ENCODE measurements around the gene MREG.
A peak's percentile ranks its signal among the peaks of the same experiment; 100 is the strongest.

Gene MREG

GRCh38 chr2:215917953-215918620, 95.3 kb downstream of the MREG start:
- DNase-seq (ENCODE audit: low spot score) = peak; percentile 54
- in situ Hi-C loops (cut with MboI; ENCODE audit: low pct_unique_long_range_greater_than_20kb, low sequenced_read_pairs, unreplicated experiment) = loop anchor here (10.0 kb wide), 1 partner anchor 473 kb away; no protein-coding TSS in a partner anchor

GRCh38 chr2:215915441-215915840, 97.9 kb downstream of the MREG start:
- no peak for TF ChIP-seq CTCF (IDR thresholded peaks at IDR 0.05; ENCODE audit: extremely low read depth, insufficient read depth, missing control alignments)
- no peak for DNase-seq (ENCODE audit: low spot score)
- in situ Hi-C loops (cut with MboI; ENCODE audit: low pct_unique_long_range_greater_than_20kb, low sequenced_read_pairs, unreplicated experiment) = loop anchor here (10.0 kb wide), 1 partner anchor 471 kb away; no protein-coding TSS in a partner anchor

More at GRCh38 chr2:215917953-215918620, 95.3 kb downstream of the MREG start:
- no peak for TF ChIP-seq CTCF (IDR thresholded peaks at IDR 0.05; ENCODE audit: extremely low read depth, insufficient read depth, missing control alignments)

- no peak for TF ChIP-seq CTCF (IDR thresholded peaks at IDR 0.05; ENCODE audit: extremely low read depth, insufficient read depth, missing control alignments)
- in situ Hi-C loops (cut with MboI; ENCODE audit: low pct_unique_long_range_greater_than_20kb, low sequenced_read_pairs, unreplicated experiment) = loop anchor here (10.0 kb wide), 1 partner anchor 470 kb away; no protein-coding TSS in a partner anchor
- DNase-seq (ENCODE audit: low spot score) = no peak
These were observed 98.6 kb downstream of the MREG start for GRCh38 chr2:215914777-215915165.

- in situ Hi-C loops (cut with MboI; ENCODE audit: low pct_unique_long_range_greater_than_20kb, low sequenced_read_pairs, unreplicated experiment) = loop anchor here (10.0 kb wide), 1 partner anchor 469 kb away; no protein-coding TSS in a partner anchor
- no peak for TF ChIP-seq CTCF (IDR thresholded peaks at IDR 0.05; ENCODE audit: extremely low read depth, insufficient read depth, missing control alignments)
- no peak for DNase-seq (ENCODE audit: low spot score)
These were observed 99.1 kb downstream of the MREG start for GRCh38 chr2:215914054-215914776.

GRCh38 chr2:215912299-215912842, 101.0 kb downstream of the MREG start:
- no peak for DNase-seq (ENCODE audit: low spot score)
- TF ChIP-seq CTCF (IDR thresholded peaks at IDR 0.05; ENCODE audit: extremely low read depth, insufficient read depth, missing control alignments) = no peak
- in situ Hi-C loops (cut with MboI; ENCODE audit: low pct_unique_long_range_greater_than_20kb, low sequenced_read_pairs, unreplicated experiment) = loop anchor here (10.0 kb wide), 1 partner anchor 468 kb away; no protein-coding TSS in a partner anchor

- in situ Hi-C loops (cut with MboI; ENCODE audit: low pct_unique_long_range_greater_than_20kb, low sequenced_read_pairs, unreplicated experiment) = loop anchor here (10.0 kb wide), 1 partner anchor 467 kb away; no protein-coding TSS in a partner anchor
- TF ChIP-seq CTCF (IDR thresholded peaks at IDR 0.05; ENCODE audit: extremely low read depth, insufficient read depth, missing control alignments) = no peak
- DNase-seq (ENCODE audit: low spot score) = no peak
These were observed 101.9 kb downstream of the MREG start for GRCh38 chr2:215911301-215912085.
